GM18507 (cell line): Measurements from ENCODE around the gene NOS1AP.

ENCODE experiments used
- DNase-seq: peaks from one replicate; pipeline ENCODE4 v3.0.0; 2011; ENCODE audit warnings: low read depth; ENCODE audit not compliant: insufficient read length; ENCODE audit errors: extremely low spot score
- FAIRE-seq: peaks from 2 replicates; lab custom pipeline; 2011; peaks lifted over from hg19 to GRCh38; lab: Jason Lieb, UNC

The NOS1AP gene

GRCh38 chr1:162381941-162382750 is 312.7 kb downstream of the NOS1AP start:
- FAIRE-seq: no peak
- DNase-seq: no peak

GRCh38 chr1:162383091-162383490 is 313.6 kb downstream of the NOS1AP start:
- no peak for FAIRE-seq
- no peak for DNase-seq

GRCh38 chr1:162383516-162383915 is 314.0 kb downstream of the NOS1AP start:
- DNase-seq (no peak), FAIRE-seq (no peak)

- FAIRE-seq: no peak
- no peak for DNase-seq
These were observed 314.6 kb downstream of the NOS1AP start for GRCh38 chr1:162384116-162384515.

GRCh38 chr1:162384601-162385279 is 315.2 kb downstream of the NOS1AP start:
- DNase-seq (no peak), FAIRE-seq (no peak)

- DNase-seq (no peak), FAIRE-seq (no peak)
These were observed 315.8 kb downstream of the NOS1AP start for GRCh38 chr1:162385280-162385623.

- DNase-seq (no peak), FAIRE-seq (no peak)
These were observed 316.2 kb downstream of the NOS1AP start for GRCh38 chr1:162385702-162386101.

GRCh38 chr1:162386292-162387225 is 317.1 kb downstream of the NOS1AP start:
- FAIRE-seq (no peak), DNase-seq (no peak)

- FAIRE-seq (no peak), DNase-seq (no peak)
These were observed 318.0 kb downstream of the NOS1AP start for GRCh38 chr1:162387226-162388082.

- FAIRE-seq (no peak), DNase-seq (no peak)
These were observed 318.6 kb downstream of the NOS1AP start for GRCh38 chr1:162388083-162388594.

GRCh38 chr1:162388615-162389014 is 319.1 kb downstream of the NOS1AP start:
- no peak for DNase-seq
- FAIRE-seq: no peak

GRCh38 chr1:162389021-162389818 is 319.7 kb downstream of the NOS1AP start:
- DNase-seq: no peak
- FAIRE-seq: peak; percentile 60

GRCh38 chr1:162389971-162390370 is 320.5 kb downstream of the NOS1AP start:
- DNase-seq (no peak), FAIRE-seq (no peak)

- FAIRE-seq (no peak), DNase-seq (no peak)
These were observed 321.1 kb downstream of the NOS1AP start for GRCh38 chr1:162390396-162391185.

GRCh38 chr1:162391790-162392563 is 322.5 kb downstream of the NOS1AP start:
- DNase-seq (no peak), FAIRE-seq (peak; percentile 77)

- DNase-seq: no peak
- FAIRE-seq: no peak
These were observed 326.9 kb downstream of the NOS1AP start for GRCh38 chr1:162396201-162396906.
